ENCODE measurements around the gene LDLR. TPM values are rescaled to one million over a fixed set of nuclear protein-coding genes. Genes with fewer than 3 reads are reported as not detected.
A peak's percentile ranks its signal among the peaks of the same experiment; 100 is the strongest.
"Not testable (repeated sequence)": the region's sequence is repeated elsewhere in the genome, so short reads cannot be mapped to it uniquely, and the experiment has no call there.

Gene LDLR
- total RNA-seq, 1 donor from 2014 or later, result 86.4 TPM

- no peak for DNase-seq (ENCODE audit: low read depth in 2 of 2)
These were observed 19.1 kb upstream of the LDLR start for GRCh38 chr19:11070123-11070522.

GRCh38 chr19:11073568-11073967 is 15.7 kb upstream of the LDLR start:
- DNase-seq (ENCODE audit: low read depth in 2 of 2), result no peak

- not testable (repeated sequence) for DNase-seq (ENCODE audit: low read depth in 2 of 2)
These were observed 12.5 kb upstream of the LDLR start for GRCh38 chr19:11076792-11077191.

GRCh38 chr19:11078893-11079292 is 10.4 kb upstream of the LDLR start:
- DNase-seq (ENCODE audit: low read depth in 2 of 2), result no peak

- no peak for DNase-seq (ENCODE audit: low read depth in 2 of 2)
These were observed 9.3 kb upstream of the LDLR start for GRCh38 chr19:11079999-11080398.

GRCh38 chr19:11087870-11088505 is 1.3 kb upstream of the LDLR start:
- DNase-seq (ENCODE audit: low read depth in 2 of 2), result no peak

GRCh38 chr19:11088506-11089253 is 583 bp upstream of the LDLR start:
- no peak for DNase-seq (ENCODE audit: low read depth in 2 of 2)

GRCh38 chr19:11090014-11090263 is 676 bp downstream of the LDLR start:
- DNase-seq (ENCODE audit: low read depth in 2 of 2), result not testable (repeated sequence)

GRCh38 chr19:11090264-11090996 is 1.2 kb downstream of the LDLR start:
- peak; percentile 90 to 96 for DNase-seq (ENCODE audit: low read depth in 2 of 2)

GRCh38 chr19:11090997-11091702 is 1.9 kb downstream of the LDLR start:
- DNase-seq (ENCODE audit: low read depth in 2 of 2), result peak in 1 of 2 donors; percentile 17

GRCh38 chr19:11091703-11092153 is 2.5 kb downstream of the LDLR start:
- peak; percentile 91 to 96 for DNase-seq (ENCODE audit: low read depth in 2 of 2)

GRCh38 chr19:11092181-11092538 is 2.9 kb downstream of the LDLR start:
- peak; percentile 92 for DNase-seq (ENCODE audit: low read depth in 2 of 2)

- DNase-seq (ENCODE audit: low read depth in 2 of 2), result no peak
These were observed 4.5 kb downstream of the LDLR start for GRCh38 chr19:11093689-11094238.

GRCh38 chr19:11094520-11094894 is 5.2 kb downstream of the LDLR start:
- DNase-seq (ENCODE audit: low read depth in 2 of 2), result no peak

GRCh38 chr19:11096210-11096841 is 7.1 kb downstream of the LDLR start:
- DNase-seq (ENCODE audit: low read depth in 2 of 2), result peak; percentile 53 to 85

GRCh38 chr19:11097367-11097766 is 8.1 kb downstream of the LDLR start:
- DNase-seq (ENCODE audit: low read depth in 2 of 2), result not testable (repeated sequence)

GRCh38 chr19:11098327-11098726 is 9.1 kb downstream of the LDLR start:
- DNase-seq (ENCODE audit: low read depth in 2 of 2), result no peak

- DNase-seq (ENCODE audit: low read depth in 2 of 2), result no peak
These were observed 9.6 kb downstream of the LDLR start for GRCh38 chr19:11098861-11099260.

GRCh38 chr19:11100049-11100448 is 10.8 kb downstream of the LDLR start:
- peak in 1 of 2 donors; percentile 41 for DNase-seq (ENCODE audit: low read depth in 2 of 2)

GRCh38 chr19:11101057-11101456 is 11.8 kb downstream of the LDLR start:
- DNase-seq (ENCODE audit: low read depth in 2 of 2), result no peak

- DNase-seq (ENCODE audit: low read depth in 2 of 2), result no peak
These were observed 13.7 kb downstream of the LDLR start for GRCh38 chr19:11102944-11103343.

Data from dermis microvascular lymphatic vessel endothelial cell (primary cell).